Purkinje cell (primary cell): ENCODE data around the gene RGS9. TPM values are rescaled to one million over a fixed set of nuclear protein-coding genes. Genes with fewer than 3 reads are reported as not detected.

Source experiments
- polyA plus RNA-seq: library from polyadenylated mRNA; unstranded; fragments of >200 nt; fragmentation: Nextera tagmentation; gene quantifications from 2 replicates; pipeline ENCODE4 v1.2.1, GENCODE V29; 2014

RGS9 gene
- 31.1 and 36.0 TPM in 2 replicates for polyA plus RNA-seq

DNA sequence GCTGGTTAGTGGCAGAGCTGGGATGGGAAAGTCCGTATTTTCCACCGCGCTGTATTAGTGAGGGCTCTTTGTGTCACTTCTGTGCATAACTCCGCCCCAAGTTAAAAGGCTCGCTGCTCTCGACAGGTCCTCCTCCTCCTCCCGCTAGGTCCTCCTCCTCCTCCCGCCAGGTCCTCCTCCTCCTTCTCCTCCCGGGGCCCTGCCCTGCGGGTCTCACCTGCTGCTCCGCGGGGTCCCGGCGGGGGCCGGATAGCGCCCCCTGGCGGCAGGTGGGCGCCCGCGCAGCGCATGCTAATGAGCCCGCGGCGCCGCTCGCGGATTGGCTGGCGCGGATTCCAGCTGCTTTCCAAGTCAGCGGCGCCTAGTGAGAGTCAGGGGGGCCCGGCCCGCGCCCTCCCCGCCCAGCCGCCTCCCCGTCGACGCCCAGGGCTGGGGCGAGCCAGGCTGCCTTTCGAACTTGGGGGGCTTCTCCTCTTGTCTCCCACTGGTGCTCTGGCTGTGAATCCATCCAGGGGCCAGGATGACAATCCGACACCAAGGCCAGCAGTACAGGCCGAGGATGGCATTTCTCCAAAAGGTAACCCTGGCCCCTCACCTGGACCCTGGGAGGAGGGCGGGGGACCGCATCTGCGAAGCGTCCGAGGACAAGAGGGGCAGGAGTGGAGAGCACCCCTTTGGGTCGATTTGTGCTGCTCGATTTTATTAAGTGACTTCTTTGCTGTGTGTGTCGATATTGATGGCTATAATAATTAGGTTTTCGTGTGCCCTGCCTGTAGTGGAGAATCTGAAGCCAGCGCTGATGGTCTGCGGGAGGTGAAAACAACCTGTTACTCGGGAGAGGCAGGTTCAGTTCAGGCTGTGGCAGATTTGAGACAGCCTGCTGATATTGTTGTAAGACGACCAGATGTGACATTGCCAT is at the start of gene RGS9:
Gene RGS9, plus strand, starts transcription at position 350 of the 919 bp plus-strand sequence. Its CDS starts 171 bp downstream, at position 521.

Other genes with a start within 250 kb of the RGS9 start
- gene LRRC37A3, start 217.9 kb upstream of the RGS9 start, polyA plus RNA-seq, result 3.1 and 8.9 TPM in 2 replicates
- gene GNA13, start 80.6 kb upstream of the RGS9 start, polyA plus RNA-seq, result 9.9 and 13.6 TPM in 2 replicates